ENCODE measurements around the gene PDSS1.

DNA sequence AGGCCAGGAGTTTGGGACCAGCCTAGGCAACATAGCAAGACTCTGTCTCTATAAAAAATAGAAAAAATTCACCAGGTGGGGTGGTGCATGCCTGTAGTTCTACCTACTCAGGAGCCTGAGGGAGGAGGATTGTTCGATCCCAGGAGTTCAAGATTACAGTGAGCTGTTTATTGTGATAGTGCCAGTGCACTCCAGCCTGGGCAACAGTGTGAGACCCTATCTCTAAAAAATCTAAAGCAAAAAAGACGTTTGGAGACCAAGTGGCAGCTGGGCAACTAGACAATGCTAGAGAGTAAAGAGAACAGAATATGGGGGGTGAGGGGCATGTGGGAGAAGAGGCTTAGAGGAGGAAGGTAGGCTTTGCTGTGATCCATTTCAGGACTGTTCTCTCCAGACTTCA lies 1.4 kb downstream of the PDSS1 start:
- TF ChIP-seq, protein P1, sequence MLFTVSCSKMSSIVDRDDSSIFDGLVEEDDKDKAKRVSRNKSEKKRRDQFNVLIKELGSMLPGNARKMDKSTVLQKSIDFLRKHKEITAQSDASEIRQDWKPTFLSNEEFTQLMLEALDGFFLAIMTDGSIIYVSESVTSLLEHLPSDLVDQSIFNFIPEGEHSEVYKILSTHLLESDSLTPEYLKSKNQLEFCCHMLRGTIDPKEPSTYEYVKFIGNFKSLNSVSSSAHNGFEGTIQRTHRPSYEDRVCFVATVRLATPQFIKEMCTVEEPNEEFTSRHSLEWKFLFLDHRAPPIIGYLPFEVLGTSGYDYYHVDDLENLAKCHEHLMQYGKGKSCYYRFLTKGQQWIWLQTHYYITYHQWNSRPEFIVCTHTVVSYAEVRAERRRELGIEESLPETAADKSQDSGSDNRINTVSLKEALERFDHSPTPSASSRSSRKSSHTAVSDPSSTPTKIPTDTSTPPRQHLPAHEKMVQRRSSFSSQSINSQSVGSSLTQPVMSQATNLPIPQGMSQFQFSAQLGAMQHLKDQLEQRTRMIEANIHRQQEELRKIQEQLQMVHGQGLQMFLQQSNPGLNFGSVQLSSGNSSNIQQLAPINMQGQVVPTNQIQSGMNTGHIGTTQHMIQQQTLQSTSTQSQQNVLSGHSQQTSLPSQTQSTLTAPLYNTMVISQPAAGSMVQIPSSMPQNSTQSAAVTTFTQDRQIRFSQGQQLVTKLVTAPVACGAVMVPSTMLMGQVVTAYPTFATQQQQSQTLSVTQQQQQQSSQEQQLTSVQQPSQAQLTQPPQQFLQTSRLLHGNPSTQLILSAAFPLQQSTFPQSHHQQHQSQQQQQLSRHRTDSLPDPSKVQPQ (CRISPR knock-in tag; IDR thresholded peaks at IDR 0.05; ENCODE audit: borderline replicate concordance), result no peak
- TF ChIP-seq, protein P2, sequence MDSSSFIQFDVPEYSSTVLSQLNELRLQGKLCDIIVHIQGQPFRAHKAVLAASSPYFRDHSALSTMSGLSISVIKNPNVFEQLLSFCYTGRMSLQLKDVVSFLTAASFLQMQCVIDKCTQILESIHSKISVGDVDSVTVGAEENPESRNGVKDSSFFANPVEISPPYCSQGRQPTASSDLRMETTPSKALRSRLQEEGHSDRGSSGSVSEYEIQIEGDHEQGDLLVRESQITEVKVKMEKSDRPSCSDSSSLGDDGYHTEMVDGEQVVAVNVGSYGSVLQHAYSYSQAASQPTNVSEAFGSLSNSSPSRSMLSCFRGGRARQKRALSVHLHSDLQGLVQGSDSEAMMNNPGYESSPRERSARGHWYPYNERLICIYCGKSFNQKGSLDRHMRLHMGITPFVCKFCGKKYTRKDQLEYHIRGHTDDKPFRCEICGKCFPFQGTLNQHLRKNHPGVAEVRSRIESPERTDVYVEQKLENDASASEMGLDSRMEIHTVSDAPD (CRISPR knock-in tag; IDR thresholded peaks at IDR 0.05), result no peak
- TF ChIP-seq, protein P3, sequence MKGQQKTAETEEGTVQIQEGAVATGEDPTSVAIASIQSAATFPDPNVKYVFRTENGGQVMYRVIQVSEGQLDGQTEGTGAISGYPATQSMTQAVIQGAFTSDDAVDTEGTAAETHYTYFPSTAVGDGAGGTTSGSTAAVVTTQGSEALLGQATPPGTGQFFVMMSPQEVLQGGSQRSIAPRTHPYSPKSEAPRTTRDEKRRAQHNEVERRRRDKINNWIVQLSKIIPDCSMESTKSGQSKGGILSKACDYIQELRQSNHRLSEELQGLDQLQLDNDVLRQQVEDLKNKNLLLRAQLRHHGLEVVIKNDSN (CRISPR knock-in tag; IDR thresholded peaks at IDR 0.05), result no peak
- no peak for TF ChIP-seq GABPB1 (CRISPR knock-in tag; IDR thresholded peaks at IDR 0.05)
- TF ChIP-seq SIX5 (IDR thresholded peaks at IDR 0.05; ENCODE audit: borderline replicate concordance in 1 of 2, insufficient read depth in 1 of 2, low read depth in 1 of 2, low read length in 2 of 2), result no peak
- TF ChIP-seq, protein P4, sequence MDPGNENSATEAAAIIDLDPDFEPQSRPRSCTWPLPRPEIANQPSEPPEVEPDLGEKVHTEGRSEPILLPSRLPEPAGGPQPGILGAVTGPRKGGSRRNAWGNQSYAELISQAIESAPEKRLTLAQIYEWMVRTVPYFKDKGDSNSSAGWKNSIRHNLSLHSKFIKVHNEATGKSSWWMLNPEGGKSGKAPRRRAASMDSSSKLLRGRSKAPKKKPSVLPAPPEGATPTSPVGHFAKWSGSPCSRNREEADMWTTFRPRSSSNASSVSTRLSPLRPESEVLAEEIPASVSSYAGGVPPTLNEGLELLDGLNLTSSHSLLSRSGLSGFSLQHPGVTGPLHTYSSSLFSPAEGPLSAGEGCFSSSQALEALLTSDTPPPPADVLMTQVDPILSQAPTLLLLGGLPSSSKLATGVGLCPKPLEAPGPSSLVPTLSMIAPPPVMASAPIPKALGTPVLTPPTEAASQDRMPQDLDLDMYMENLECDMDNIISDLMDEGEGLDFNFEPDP (CRISPR knock-in tag; IDR thresholded peaks at IDR 0.05), result no peak
- no peak for TF ChIP-seq NRF1 (conservative IDR thresholded peaks at IDR 0.05 in 1 of 2, IDR thresholded peaks at IDR 0.05 in 1 of 2)
- TF ChIP-seq HDAC1 (IDR thresholded peaks at IDR 0.05), result no peak
- TF ChIP-seq, protein P5, sequence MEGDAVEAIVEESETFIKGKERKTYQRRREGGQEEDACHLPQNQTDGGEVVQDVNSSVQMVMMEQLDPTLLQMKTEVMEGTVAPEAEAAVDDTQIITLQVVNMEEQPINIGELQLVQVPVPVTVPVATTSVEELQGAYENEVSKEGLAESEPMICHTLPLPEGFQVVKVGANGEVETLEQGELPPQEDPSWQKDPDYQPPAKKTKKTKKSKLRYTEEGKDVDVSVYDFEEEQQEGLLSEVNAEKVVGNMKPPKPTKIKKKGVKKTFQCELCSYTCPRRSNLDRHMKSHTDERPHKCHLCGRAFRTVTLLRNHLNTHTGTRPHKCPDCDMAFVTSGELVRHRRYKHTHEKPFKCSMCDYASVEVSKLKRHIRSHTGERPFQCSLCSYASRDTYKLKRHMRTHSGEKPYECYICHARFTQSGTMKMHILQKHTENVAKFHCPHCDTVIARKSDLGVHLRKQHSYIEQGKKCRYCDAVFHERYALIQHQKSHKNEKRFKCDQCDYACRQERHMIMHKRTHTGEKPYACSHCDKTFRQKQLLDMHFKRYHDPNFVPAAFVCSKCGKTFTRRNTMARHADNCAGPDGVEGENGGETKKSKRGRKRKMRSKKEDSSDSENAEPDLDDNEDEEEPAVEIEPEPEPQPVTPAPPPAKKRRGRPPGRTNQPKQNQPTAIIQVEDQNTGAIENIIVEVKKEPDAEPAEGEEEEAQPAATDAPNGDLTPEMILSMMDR (IDR thresholded peaks at IDR 0.05 in 2 of 3, conservative IDR thresholded peaks at IDR 0.05 in 1 of 3; ENCODE audit: insufficient read depth in 2 of 3, low read depth in 1 of 3, low read length in 3 of 3), result no peak
- TF ChIP-seq SETDB1 (IDR thresholded peaks at IDR 0.05; ENCODE audit: low read length), result no peak
- TF ChIP-seq SMARCB1 (IDR thresholded peaks at IDR 0.05; ENCODE audit: insufficient read length, low read depth), result no peak
- no peak for TF ChIP-seq JUNB (CRISPR knock-in tag; conservative IDR thresholded peaks at IDR 0.05)

All from K562 (cell line).